Activated T-helper 2 cell treated with anti-CD3 and anti-CD28 coated beads, Interferon-gamma antibody, Interleukin-2, Interleukin-4, amounts not matched to agents 10 μg/mL and 5 μg/mL and 100 μg/mL, durations not matched to agents 14 hours and 24 hours and 36 hours (primary cell): Measurements from ENCODE around the gene DUSP2. TPM values are rescaled to one million over a fixed set of nuclear protein-coding genes. Genes with fewer than 3 reads are reported as not detected.

Source experiments
- DNase-seq: peaks from one replicate; pipeline ENCODE4 v3.0.0; 2021; ENCODE audit warnings: low spot score
- H3K27ac Mint-ChIP-seq: one replicate; pipeline ENCODE4 v1.8.0; 2021; ENCODE audit warnings: mixed read lengths
- H3K27me3 Mint-ChIP-seq: one replicate; pipeline ENCODE4 v1.8.0; 2021; ENCODE audit warnings: low read depth, mixed read lengths
- H3K36me3 Mint-ChIP-seq: one replicate; pipeline ENCODE4 v1.8.0; 2021; ENCODE audit warnings: low read depth, mixed read lengths
- H3K4me1 Mint-ChIP-seq: one replicate; pipeline ENCODE4 v1.8.0; 2021; ENCODE audit warnings: low read depth, mixed read lengths
- H3K4me3 Mint-ChIP-seq: one replicate; pipeline ENCODE4 v1.8.0; 2021; ENCODE audit warnings: low read depth, mild to moderate bottlenecking, moderate library complexity, mixed read lengths
- H3K9me3 Mint-ChIP-seq: one replicate; pipeline ENCODE4 v1.8.0; 2021; ENCODE audit warnings: mixed read lengths
- intact Hi-C: fragments of 100-400 bp; cut with micrococcal nuclease; formaldehyde crosslinking; loops from one replicate; pipeline ENCODE4 v1.15.1; 2023
- total RNA-seq: library from RNA; stranded (reverse); gene quantifications from 2 replicates; pipeline ENCODE4 v1.2.3, GENCODE V29; 2022

DUSP2 gene
- total RNA-seq: 238 and 260 TPM in 2 replicates

- H3K27me3 Mint-ChIP-seq: no peaks in the 10 kb centered on the region
- peaks cover 49% of the 10 kb centered on the region for H3K4me1 Mint-ChIP-seq
- peak within 1 kb of the TSS; percentile 97 for H3K27ac Mint-ChIP-seq
- intact Hi-C loops: loop anchor here (1.0 to 5.0 kb wide), 6 partner anchors 97 to 1517 kb away; partner anchors contain the start of genes ACTR1B, ARID5A and CIAO1
- peak within 1 kb of the TSS; percentile 95 for H3K4me3 Mint-ChIP-seq
- peaks cover 37% of the 10 kb centered on the region for H3K36me3 Mint-ChIP-seq
- peak; percentile 83 for DNase-seq
- no peaks in the 10 kb centered on the region for H3K9me3 Mint-ChIP-seq
These were observed at the start of gene DUSP2 for GRCh38 chr2:96145036-96145847. DUSP2 (minus strand) TSS chr2:96145440; CDS start chr2:96145354, 86 bp downstream.

- no peak overlapping the region for H3K27ac Mint-ChIP-seq
These were observed 46.9 kb upstream of the DUSP2 start for GRCh38 chr2:96191937-96192670.

GRCh38 chr2:96188821-96189526 lies 43.7 kb upstream of the DUSP2 start:
- no peaks in the 10 kb centered on the region for H3K27me3 Mint-ChIP-seq
- no peaks in the 10 kb centered on the region for H3K9me3 Mint-ChIP-seq
- intact Hi-C loops: no loop called here
- H3K4me1 Mint-ChIP-seq: peaks cover 9% of the 10 kb centered on the region
- peaks cover 71% of the 10 kb centered on the region for H3K36me3 Mint-ChIP-seq
- H3K27ac Mint-ChIP-seq: no peak overlapping the region
- H3K4me3 Mint-ChIP-seq: no peak overlapping the region
- DNase-seq: no peak

More at GRCh38 chr2:96191937-96192670, 46.9 kb upstream of the DUSP2 start:
- no peaks in the 10 kb centered on the region for H3K9me3 Mint-ChIP-seq
- DNase-seq: no peak
- H3K4me3 Mint-ChIP-seq: no peak overlapping the region
- H3K4me1 Mint-ChIP-seq: peaks cover 15% of the 10 kb centered on the region
- intact Hi-C loops: no loop called here
- H3K27me3 Mint-ChIP-seq: no peaks in the 10 kb centered on the region
- peaks cover 56% of the 10 kb centered on the region for H3K36me3 Mint-ChIP-seq

- intact Hi-C loops: no loop called here
- peaks cover 53% of the 10 kb centered on the region for H3K36me3 Mint-ChIP-seq
- H3K27ac Mint-ChIP-seq: no peak overlapping the region
- H3K27me3 Mint-ChIP-seq: no peaks in the 10 kb centered on the region
- H3K9me3 Mint-ChIP-seq: no peaks in the 10 kb centered on the region
- no peak overlapping the region for H3K4me3 Mint-ChIP-seq
- peaks cover 2% of the 10 kb centered on the region for H3K4me1 Mint-ChIP-seq
- no peak for DNase-seq
These were observed 41.3 kb upstream of the DUSP2 start for GRCh38 chr2:96186562-96186961.

GRCh38 chr2:96185516-96185915 lies 40.3 kb upstream of the DUSP2 start:
- Mint-ChIP-seq H3K4me3 (no peak overlapping the region), H3K9me3 (no peaks in the 10 kb centered on the region), H3K27ac (no peak overlapping the region), H3K36me3 (peaks cover 49% of the 10 kb centered on the region), H3K27me3 (no peaks in the 10 kb centered on the region), H3K4me1 (peaks cover 6% of the 10 kb centered on the region)
- DNase-seq: no peak
- intact Hi-C loops: no loop called here

- no peak for DNase-seq
- intact Hi-C loops: no loop called here
- Mint-ChIP-seq H3K36me3 (peaks cover 49% of the 10 kb centered on the region), H3K4me1 (peaks cover 7% of the 10 kb centered on the region), H3K27ac (no peak overlapping the region), H3K9me3 (no peaks in the 10 kb centered on the region), H3K27me3 (no peaks in the 10 kb centered on the region), H3K4me3 (no peak overlapping the region)
These were observed 39.7 kb upstream of the DUSP2 start for GRCh38 chr2:96184989-96185388.

GRCh38 chr2:96184188-96184587 lies 38.9 kb upstream of the DUSP2 start:
- no peaks in the 10 kb centered on the region for H3K27me3 Mint-ChIP-seq
- H3K9me3 Mint-ChIP-seq: no peaks in the 10 kb centered on the region
- H3K4me1 Mint-ChIP-seq: peaks cover 7% of the 10 kb centered on the region
- DNase-seq: no peak
- peaks cover 44% of the 10 kb centered on the region for H3K36me3 Mint-ChIP-seq
- intact Hi-C loops: no loop called here
- no peak overlapping the region for H3K27ac Mint-ChIP-seq
- no peak overlapping the region for H3K4me3 Mint-ChIP-seq

- Mint-ChIP-seq H3K4me3 (no peak overlapping the region), H3K9me3 (no peaks in the 10 kb centered on the region), H3K27me3 (peaks cover 1% of the 10 kb centered on the region), H3K4me1 (peaks cover 7% of the 10 kb centered on the region), H3K36me3 (peaks cover 30% of the 10 kb centered on the region), H3K27ac (no peak overlapping the region)
- intact Hi-C loops: no loop called here
- no peak for DNase-seq
These were observed 36.3 kb upstream of the DUSP2 start for GRCh38 chr2:96181529-96181928.

GRCh38 chr2:96180521-96180920 lies 35.3 kb upstream of the DUSP2 start:
- H3K4me1 Mint-ChIP-seq: peaks cover 7% of the 10 kb centered on the region
- H3K27me3 Mint-ChIP-seq: peaks cover 1% of the 10 kb centered on the region
- no peak overlapping the region for H3K4me3 Mint-ChIP-seq
- DNase-seq: no peak
- H3K27ac Mint-ChIP-seq: no peak overlapping the region
- intact Hi-C loops: no loop called here
- H3K9me3 Mint-ChIP-seq: no peaks in the 10 kb centered on the region
- H3K36me3 Mint-ChIP-seq: peaks cover 19% of the 10 kb centered on the region

- peaks cover 14% of the 10 kb centered on the region for H3K36me3 Mint-ChIP-seq
- intact Hi-C loops: no loop called here
- no peak overlapping the region for H3K4me3 Mint-ChIP-seq
These were observed 34.8 kb upstream of the DUSP2 start for GRCh38 chr2:96180002-96180401.

GRCh38 chr2:96176661-96177060 lies 31.4 kb upstream of the DUSP2 start:
- Mint-ChIP-seq H3K36me3 (no peaks in the 10 kb centered on the region), H3K27ac (no peak overlapping the region), H3K4me1 (peaks cover 19% of the 10 kb centered on the region), H3K4me3 (no peak overlapping the region), H3K9me3 (no peaks in the 10 kb centered on the region), H3K27me3 (peaks cover 1% of the 10 kb centered on the region)
- no peak for DNase-seq
- intact Hi-C loops: loop anchor here (10.0 kb wide), 1 partner anchor 152 kb away; no protein-coding TSS in a partner anchor

More at GRCh38 chr2:96180002-96180401, 34.8 kb upstream of the DUSP2 start:
- Mint-ChIP-seq H3K4me1 (peaks cover 7% of the 10 kb centered on the region), H3K27ac (no peak overlapping the region), H3K9me3 (no peaks in the 10 kb centered on the region), H3K27me3 (peaks cover 1% of the 10 kb centered on the region)
- no peak for DNase-seq

- Mint-ChIP-seq H3K4me1 (peaks cover 19% of the 10 kb centered on the region), H3K9me3 (no peaks in the 10 kb centered on the region), H3K4me3 (no peak overlapping the region), H3K27me3 (peaks cover 1% of the 10 kb centered on the region), H3K36me3 (no peaks in the 10 kb centered on the region), H3K27ac (no peak overlapping the region)
- intact Hi-C loops: loop anchor here (1.0 to 10.0 kb wide), 2 partner anchors 38 to 151 kb away; partner anchors contain the start of gene ASTL
- no peak for DNase-seq
These were observed 30.7 kb upstream of the DUSP2 start for GRCh38 chr2:96175951-96176350.
